HepG2 (cell line): ENCODE results near the gene TXNRD2. TPM values are rescaled to one million over a fixed set of nuclear protein-coding genes. Genes with fewer than 3 reads are reported as not detected.

ENCODE experiments used
- CCDC6 ChIP-seq: sonication (generic); formaldehyde crosslinking; IDR thresholded peaks from 2 replicates; pipeline ENCODE4 v1.8.1; 2022; ENCODE audit warnings: mild to moderate bottlenecking, missing genetic modification reagents, moderate library complexity
- DBP ChIP-seq: sonication (generic); formaldehyde crosslinking; IDR thresholded peaks from 2 replicates; pipeline ENCODE4 v1.4.0; 2020; ENCODE audit warnings: missing genetic modification reagents; ENCODE audit errors: not compliant biosample characterization
- DDIT3 ChIP-seq: sonication (generic); formaldehyde crosslinking; IDR thresholded peaks from 2 replicates; pipeline ENCODE4 v1.4.0; 2020; ENCODE audit warnings: mild to moderate bottlenecking, missing genetic modification reagents
- DNMT3B ChIP-seq: conservative IDR thresholded peaks from 2 replicates; pipeline ENCODE4 v1.6.1; 2016; ENCODE audit warnings: missing biosample characterization, control low read depth
- DRAP1 ChIP-seq: IDR thresholded peaks from 2 replicates; pipeline ENCODE4 v1.6.1; 2016; ENCODE audit warnings: missing genetic modification reagents, missing compliant biosample characterization
- EHMT2 ChIP-seq: fragments of 200-600 bp; sonication (generic); IDR thresholded peaks from 2 replicates; pipeline ENCODE4 v1.7.0; 2017; ENCODE audit warnings: antibody characterized with exemption, low read depth, low read length, borderline replicate concordance
- FOXO4 ChIP-seq: sonication (generic); formaldehyde crosslinking; conservative IDR thresholded peaks from 2 replicates; pipeline ENCODE4 v1.8.1; 2023; ENCODE audit warnings: missing genetic modification reagents
- IRF1 ChIP-seq: sonication (generic); formaldehyde crosslinking; IDR thresholded peaks from 2 replicates; pipeline ENCODE4 v1.4.0; 2020; ENCODE audit warnings: low read depth, mild to moderate bottlenecking, missing genetic modification reagents
- JUNB ChIP-seq: sonication (generic); formaldehyde crosslinking; IDR thresholded peaks from 2 replicates; pipeline ENCODE4 v1.8.0; 2022; ENCODE audit warnings: missing genetic modification reagents, mild to moderate bottlenecking, borderline replicate concordance
- NR1H2 ChIP-seq: sonication (generic); formaldehyde crosslinking; IDR thresholded peaks from 2 replicates; pipeline ENCODE4 v1.8.1; 2022; ENCODE audit warnings: low read depth, missing genetic modification reagents, borderline replicate concordance
- PHF20 ChIP-seq: sonication (generic); formaldehyde crosslinking; IDR thresholded peaks from 2 replicates; pipeline ENCODE4 v1.5.0; 2020; ENCODE audit warnings: mild to moderate bottlenecking, missing genetic modification reagents
- PRDM4 ChIP-seq: sonication (generic); formaldehyde crosslinking; IDR thresholded peaks from 2 replicates; pipeline ENCODE4 v1.9.0; 2021; ENCODE audit warnings: missing genetic modification reagents, borderline replicate concordance
- TRIM24 ChIP-seq: sonication (generic); formaldehyde crosslinking; IDR thresholded peaks from 2 replicates; pipeline ENCODE4 v1.8.0; 2022; ENCODE audit warnings: mild to moderate bottlenecking, missing genetic modification reagents
- U2AF1 ChIP-seq: fragments of 200-400 bp; formaldehyde crosslinking; optimal IDR thresholded peaks from 2 replicates; pipeline ENCODE3; 2017; ENCODE audit warnings: mild to moderate bottlenecking, low read depth, low read length
- YEATS2 ChIP-seq: sonication (generic); formaldehyde crosslinking; IDR thresholded peaks from 2 replicates; pipeline ENCODE4 v1.4.0; 2020; ENCODE audit warnings: missing genetic modification reagents, borderline replicate concordance
- ZNF260 ChIP-seq: sonication (generic); formaldehyde crosslinking; IDR thresholded peaks from 2 replicates; pipeline ENCODE4 v1.4.0; 2020; ENCODE audit warnings: missing genetic modification reagents, low read depth, mild to moderate bottlenecking, borderline replicate concordance
- ZNF383 ChIP-seq: sonication (generic); formaldehyde crosslinking; IDR thresholded peaks from 2 replicates; pipeline ENCODE4 v1.4.0; 2020; ENCODE audit warnings: missing genetic modification reagents, mild to moderate bottlenecking, borderline replicate concordance
- ZNF441 ChIP-seq: sonication (generic); formaldehyde crosslinking; IDR thresholded peaks from 2 replicates; pipeline ENCODE4 v1.7.0; 2021; ENCODE audit warnings: missing genetic modification reagents, borderline replicate concordance
- ZNF563 ChIP-seq: sonication (generic); formaldehyde crosslinking; IDR thresholded peaks from 2 replicates; pipeline ENCODE4 v1.8.0; 2022; ENCODE audit warnings: mild to moderate bottlenecking, moderate library complexity, missing genetic modification reagents
- ZNF775 ChIP-seq: sonication (generic); formaldehyde crosslinking; IDR thresholded peaks from 2 replicates; pipeline ENCODE4 v1.4.0; 2020; ENCODE audit warnings: missing genetic modification reagents, mild to moderate bottlenecking, moderate library complexity, borderline replicate concordance
- ZNF784 ChIP-seq: sonication (generic); formaldehyde crosslinking; IDR thresholded peaks from 2 replicates; pipeline ENCODE4 v1.5.1; 2020; ENCODE audit warnings: missing genetic modification reagents, mild to moderate bottlenecking, borderline replicate concordance
- polyA plus RNA-seq, 8 experiments: library from polyadenylated mRNA; depleted of rRNA in 3 of 8; stranded (reverse) in 7 of 8; unstranded in 1 of 8; fragments of >200 nt; fragmentation: Illumina TruSeq in 4 of 8; extraction: Trizol in 4 of 8; gene quantifications; 2 replicates each; pipeline versions ENCODE4 v1.2.1 to v1.2.3, GENCODE V29; 2011 to 2016; ENCODE audit warnings: low read depth in 4 of 8, missing spikeins in 1 of 8, mixed read lengths in 1 of 8; ENCODE audit not compliant: insufficient read depth in 1 of 8
- total RNA-seq, 5 experiments: library from RNA; depleted of rRNA; stranded (reverse); fragments of >200 nt; fragmentation: Illumina TruSeq; extraction: Trizol; gene quantifications; 2 replicates each; pipeline ENCODE4 v1.2.3, GENCODE V29; 2016; ENCODE audit warnings: low read depth in 1 of 5

TXNRD2 gene
- total and polyA plus RNA-seq, 2 of the 13 experiments (the other 11 are each of a cell fraction or from before 2014, with no cell fraction given): 17.5 to 18.6 TPM

- TF ChIP-seq PRDM4 (peak; percentile 82; the same call in 1 of the 2 replicates), ZNF441 (CRISPR knock-in tag) (peak; percentile 87; the same call in 1 of the 2 replicates), DNMT3B (peak; percentile 58; the same call in 1 of the 2 replicates), ZNF383 (CRISPR knock-in tag) (peak; percentile 76; the same call in 1 of the 2 replicates), CCDC6 (CRISPR knock-in tag) (no peak; the same call in 1 of the 2 replicates), ZNF775 (CRISPR knock-in tag) (0 out of 2 replicates have a peak, but pooled peaks have one; percentile 15), TRIM24 (CRISPR knock-in tag) (no peak), DBP (peak; percentile 79), U2AF1 (no peak), JUNB (0 out of 2 replicates have a peak, but pooled peaks have one; percentile 51), NR1H2 (CRISPR knock-in tag) (peak; percentile 78; the same call in 1 of the 2 replicates), DDIT3 (CRISPR knock-in tag) (no peak), YEATS2 (CRISPR knock-in tag) (peak; percentile 82), PHF20 (CRISPR knock-in tag) (no peak), EHMT2 (no peak), ZNF784 (peak; percentile 93; the same call in 1 of the 2 replicates), IRF1 (CRISPR knock-in tag) (no peak), ZNF563 (peak; percentile 86), DRAP1 (CRISPR knock-in tag) (peak; percentile 94), ZNF260 (peak; percentile 94; the same call in 1 of the 2 replicates), FOXO4 (CRISPR knock-in tag) (peak; percentile 99)
These were observed 86.7 kb downstream of the TXNRD2 start, which contains the start of the genes GNB1L and RTL10 (continued) for GRCh38 chr22:19854778-19855503.
